Natural killer cell (primary cell): ENCODE data around the gene SETD7. TPM values are rescaled to one million over a fixed set of nuclear protein-coding genes. Genes with fewer than 3 reads are reported as not detected.

ENCODE experiments used
- ATAC-seq, 3 donors: fragments of 150-1000 bp in 2 of 3; fragments of 200-7000 bp in 1 of 3; cut with Tn5 transposase; 1 replicate in 1 of 3; 2 replicates in 2 of 3; pipeline ENCODE4 v1.10.0; 2021; ENCODE audit warnings: mild to moderate bottlenecking in 2 of 3, moderate library complexity in 2 of 3
- DNase-seq, 2 donors: peaks; one replicate each; pipeline versions ENCODE4 v3.0.0 to v3.0.0-alpha.2; 2013 to 2021; ENCODE audit warnings: mixed read lengths in 1 of 2
- H3K27ac ChIP-seq: one replicate; pipeline ENCODE4 v1.5.1; 2013; ENCODE audit warnings: mild to moderate bottlenecking, low read length
- H3K27me3 ChIP-seq: one replicate; pipeline ENCODE4 v1.6.1; 2013; ENCODE audit warnings: low read length; ENCODE audit not compliant: control insufficient read depth, insufficient read depth
- H3K36me3 ChIP-seq: one replicate; pipeline ENCODE4 v1.6.1; 2013; ENCODE audit warnings: low read length; ENCODE audit not compliant: control insufficient read depth, insufficient read depth
- H3K4me1 ChIP-seq: one replicate; pipeline ENCODE4 v1.6.1; 2013; ENCODE audit warnings: low read length; ENCODE audit not compliant: control insufficient read depth, insufficient read depth
- H3K4me3 ChIP-seq: one replicate; pipeline ENCODE4 v1.5.1; 2013; ENCODE audit warnings: low read length
- H3K9me3 ChIP-seq: one replicate; pipeline ENCODE4 v1.6.1; 2013; ENCODE audit warnings: low read length; ENCODE audit not compliant: control insufficient read depth, insufficient read depth
- H3K27ac Mint-ChIP-seq, 2 donors: one replicate each; pipeline ENCODE4 v1.8.0; 2022; ENCODE audit warnings: mild to moderate bottlenecking in 2 of 2, mixed read lengths in 2 of 2, moderate library complexity in 1 of 2
- H3K27me3 Mint-ChIP-seq, 2 donors: one replicate each; pipeline ENCODE4 v1.8.0; 2022; ENCODE audit warnings: low read depth in 2 of 2, mixed read lengths in 2 of 2
- H3K36me3 Mint-ChIP-seq: one replicate; pipeline ENCODE4 v1.8.0; 2022; ENCODE audit warnings: mixed read lengths
- H3K4me1 Mint-ChIP-seq, 2 donors: one replicate each; pipeline ENCODE4 v1.8.0; 2022; ENCODE audit warnings: mixed read lengths in 2 of 2
- H3K4me3 Mint-ChIP-seq: one replicate; pipeline ENCODE4 v1.8.0; 2022; ENCODE audit warnings: mild to moderate bottlenecking, moderate library complexity, mixed read lengths
- H3K9me3 Mint-ChIP-seq, 2 donors: one replicate each; pipeline ENCODE4 v1.8.0; 2022; ENCODE audit warnings: mixed read lengths in 2 of 2
- WGBS: methylation state at CpG from one replicate; pipeline ENCODE4 v1.1.7; 2013; ENCODE audit warnings: missing lambda C conversion rate; ENCODE audit not compliant: insufficient coverage; 5-methylcytosine and 5-hydroxymethylcytosine counted together
- intact Hi-C: fragments of 100-400 bp; cut with micrococcal nuclease; formaldehyde crosslinking; loops from one replicate; pipeline ENCODE4 v1.14.2; 2022
- total RNA-seq, 4 donors: library from RNA; stranded (reverse); fragments of 120-200 nt in 1 of 4; gene quantifications; one replicate each; pipeline versions ENCODE4 v1.2.3 to v1.2.4, GENCODE V29; 2013 to 2022
- TF ChIP-seq, protein P1 (sequence below): fragments of 200-600 bp; IDR thresholded peaks from one replicate; pipeline ENCODE4 v1.8.0; 2022; ENCODE audit warnings: antibody characterized with exemption

Gene SETD7
- total RNA-seq, 3 donors from 2014 or later (not counting 1 experiment from before 2014, with no cell fraction given), result 2.6 to 4.1 (median 3.3) TPM

DNA sequence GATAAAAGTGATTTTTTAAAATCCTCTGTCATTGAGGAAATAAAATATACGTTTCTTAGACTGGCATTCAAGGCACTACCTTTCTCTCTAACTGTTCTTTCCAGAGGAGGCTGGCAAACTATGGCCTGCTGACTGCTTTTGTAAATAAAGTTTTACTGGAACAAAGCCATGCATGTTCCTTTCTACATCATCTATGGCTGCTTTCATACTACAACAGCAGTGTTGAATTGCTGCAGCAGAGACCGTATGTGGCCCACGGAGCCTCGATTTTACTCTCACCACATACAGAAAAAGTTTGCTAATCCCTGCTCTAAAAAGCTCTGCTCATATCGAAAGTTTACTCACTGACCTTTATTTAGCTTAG is 20.2 kb downstream of the SETD7 start:
- intact Hi-C loops, result no loop called here
- no peaks in the 10 kb centered on the region for H3K4me1 ChIP-seq
- H3K36me3 ChIP-seq, result no peaks in the 10 kb centered on the region
- H3K9me3 ChIP-seq, result no peaks in the 10 kb centered on the region
- WGBS, result 93% methylated on average over 5 of the region's 5 CpGs
- no peak overlapping the region for H3K4me3 ChIP-seq
- Mint-ChIP-seq H3K27ac (no peak overlapping the region), H3K36me3 (no peaks in the 10 kb centered on the region), H3K27me3 (peaks cover 0 to 6% of the 10 kb centered on the region in 2 donors), H3K9me3 (no peaks in the 10 kb centered on the region), H3K4me3 (no peak overlapping the region), H3K4me1 (peaks cover 0 to 6% of the 10 kb centered on the region in 2 donors)
- H3K27me3 ChIP-seq, result no peaks in the 10 kb centered on the region
- no peak for ATAC-seq
- TF ChIP-seq, protein P1, sequence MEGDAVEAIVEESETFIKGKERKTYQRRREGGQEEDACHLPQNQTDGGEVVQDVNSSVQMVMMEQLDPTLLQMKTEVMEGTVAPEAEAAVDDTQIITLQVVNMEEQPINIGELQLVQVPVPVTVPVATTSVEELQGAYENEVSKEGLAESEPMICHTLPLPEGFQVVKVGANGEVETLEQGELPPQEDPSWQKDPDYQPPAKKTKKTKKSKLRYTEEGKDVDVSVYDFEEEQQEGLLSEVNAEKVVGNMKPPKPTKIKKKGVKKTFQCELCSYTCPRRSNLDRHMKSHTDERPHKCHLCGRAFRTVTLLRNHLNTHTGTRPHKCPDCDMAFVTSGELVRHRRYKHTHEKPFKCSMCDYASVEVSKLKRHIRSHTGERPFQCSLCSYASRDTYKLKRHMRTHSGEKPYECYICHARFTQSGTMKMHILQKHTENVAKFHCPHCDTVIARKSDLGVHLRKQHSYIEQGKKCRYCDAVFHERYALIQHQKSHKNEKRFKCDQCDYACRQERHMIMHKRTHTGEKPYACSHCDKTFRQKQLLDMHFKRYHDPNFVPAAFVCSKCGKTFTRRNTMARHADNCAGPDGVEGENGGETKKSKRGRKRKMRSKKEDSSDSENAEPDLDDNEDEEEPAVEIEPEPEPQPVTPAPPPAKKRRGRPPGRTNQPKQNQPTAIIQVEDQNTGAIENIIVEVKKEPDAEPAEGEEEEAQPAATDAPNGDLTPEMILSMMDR, result no peak
- H3K27ac ChIP-seq, result no peak overlapping the region
- no peak for DNase-seq

DNA sequence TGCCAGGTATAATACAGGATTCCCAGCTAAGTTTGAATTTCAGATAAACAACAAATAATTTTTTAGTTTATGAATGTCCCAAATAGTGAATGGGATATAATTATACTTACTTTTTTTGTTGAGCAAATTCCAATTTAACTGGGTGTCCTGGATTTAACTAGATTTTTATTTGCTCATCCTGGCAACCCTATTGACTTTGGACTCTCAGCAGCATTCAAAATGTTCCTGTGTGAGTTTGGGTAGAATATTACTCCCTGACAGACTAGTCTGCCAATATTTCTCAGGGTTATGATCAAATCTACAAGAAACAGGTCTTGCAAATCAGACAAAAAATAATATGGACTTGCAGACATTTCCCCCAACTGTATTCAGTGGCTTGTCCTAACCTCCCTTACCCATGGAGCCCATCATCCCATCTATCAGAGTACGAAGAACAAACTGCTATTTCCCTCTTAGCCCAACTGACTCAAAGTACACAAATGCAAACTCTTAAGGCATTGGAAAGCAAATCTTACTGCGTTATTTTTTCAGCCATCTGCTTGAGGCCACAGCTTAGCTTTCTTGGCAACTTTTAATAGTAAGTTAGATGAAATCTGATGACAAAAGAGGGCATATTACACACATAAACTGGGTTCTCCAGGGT is 20.7 kb downstream of the SETD7 start:
- Mint-ChIP-seq H3K36me3 (no peaks in the 10 kb centered on the region), H3K27me3 (peaks cover 0 to 6% of the 10 kb centered on the region in 2 donors), H3K4me1 (peaks cover 0 to 7% of the 10 kb centered on the region in 2 donors), H3K9me3 (no peaks in the 10 kb centered on the region), H3K27ac (no peak overlapping the region), H3K4me3 (no peak overlapping the region)
- Histone ChIP-seq H3K27ac (no peak overlapping the region), H3K27me3 (no peaks in the 10 kb centered on the region), H3K4me3 (no peak overlapping the region), H3K4me1 (no peaks in the 10 kb centered on the region), H3K36me3 (no peaks in the 10 kb centered on the region), H3K9me3 (no peaks in the 10 kb centered on the region)
- WGBS, result 95% methylated on average over 1 of the region's 2 CpGs
- DNase-seq (no peak), ATAC-seq (no peak)
- intact Hi-C loops, result no loop called here
- TF ChIP-seq, protein P1, result no peak

DNA sequence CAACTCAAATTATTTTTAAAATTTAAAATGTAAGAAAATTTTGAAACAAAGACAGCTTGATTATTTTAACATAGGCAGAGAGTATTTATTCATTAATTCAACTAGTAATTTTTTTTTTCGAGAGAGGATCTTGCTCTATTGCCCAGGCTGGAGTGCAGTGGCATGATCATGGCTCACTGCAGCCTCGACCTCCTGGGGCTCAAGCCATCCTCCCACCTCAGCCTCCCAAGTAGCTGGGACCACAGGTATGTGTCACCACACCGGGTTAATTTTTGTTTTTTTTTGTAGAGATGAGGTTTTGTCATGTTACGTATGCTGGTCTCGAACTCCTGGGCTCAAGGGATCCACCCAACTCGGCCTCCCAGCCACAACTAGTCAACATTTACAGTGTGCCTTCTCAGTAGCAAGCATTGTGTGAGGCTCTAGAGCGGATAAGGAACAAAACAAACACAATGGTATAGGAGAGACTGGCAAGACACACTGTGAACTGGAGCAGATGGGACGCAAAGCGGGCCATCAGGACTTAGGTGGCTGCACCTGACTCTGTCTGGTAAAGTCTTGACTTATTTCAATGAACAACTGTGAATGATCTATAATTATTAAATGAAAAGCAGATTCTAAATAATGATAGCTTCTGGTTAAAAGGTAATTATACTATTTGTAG is 21.6 kb downstream of the SETD7 start:
- Mint-ChIP-seq H3K4me1 (peaks cover 0 to 13% of the 10 kb centered on the region in 2 donors), H3K27ac (no peak overlapping the region), H3K36me3 (no peaks in the 10 kb centered on the region), H3K9me3 (no peaks in the 10 kb centered on the region), H3K27me3 (peaks cover 0 to 6% of the 10 kb centered on the region in 2 donors), H3K4me3 (no peak overlapping the region)
- TF ChIP-seq, protein P1, result no peak
- H3K9me3 ChIP-seq, result no peaks in the 10 kb centered on the region
- no peaks in the 10 kb centered on the region for H3K4me1 ChIP-seq
- H3K36me3 ChIP-seq, result no peaks in the 10 kb centered on the region
- no peak overlapping the region for H3K27ac ChIP-seq
- 85% methylated on average over 8 of the region's 9 CpGs for WGBS
- no peak for ATAC-seq
- H3K4me3 ChIP-seq, result no peak overlapping the region
- no peak for DNase-seq
- H3K27me3 ChIP-seq, result no peaks in the 10 kb centered on the region
- intact Hi-C loops, result loop anchor here (5.0 kb wide), 1 partner anchor 502 kb away; no protein-coding TSS in a partner anchor
